Trophoblast cell (in vitro differentiated cells and primary cell): ENCODE data around the gene ZSCAN21.

Source experiments
- DNase-seq, 2 donors: peaks; one replicate each; pipeline ENCODE4 v3.0.0-alpha.2; 2016
- H2AFZ ChIP-seq: 2 replicates; pipeline ENCODE4 v1.6.1; 2013; ENCODE audit warnings: low read length, moderate library complexity, mild to moderate bottlenecking; ENCODE audit not compliant: insufficient read depth, poor library complexity
- H2AK5ac ChIP-seq: 2 replicates; pipeline ENCODE4 v1.6.1; 2013; ENCODE audit warnings: mild to moderate bottlenecking, low read length
- H2BK120ac ChIP-seq: 2 replicates; pipeline ENCODE4 v1.6.1; 2013; ENCODE audit warnings: low read length, mild to moderate bottlenecking, moderate library complexity; ENCODE audit not compliant: insufficient read depth, poor library complexity
- H2BK12ac ChIP-seq: 2 replicates; pipeline ENCODE4 v1.6.1; 2013; ENCODE audit warnings: mild to moderate bottlenecking, low read length, moderate library complexity
- H2BK5ac ChIP-seq: 2 replicates; pipeline ENCODE4 v1.6.1; 2013; ENCODE audit warnings: low read length, low read depth, moderate library complexity, mild to moderate bottlenecking; ENCODE audit not compliant: poor library complexity
- H3K14ac ChIP-seq: 2 replicates; pipeline ENCODE4 v1.6.1; 2013; ENCODE audit warnings: mild to moderate bottlenecking, low read length
- H3K18ac ChIP-seq: 2 replicates; pipeline ENCODE4 v1.6.1; 2013; ENCODE audit warnings: mild to moderate bottlenecking, low read length
- H3K23ac ChIP-seq: 2 replicates; pipeline ENCODE4 v1.6.1; 2013; ENCODE audit warnings: low read length
- H3K27ac ChIP-seq: 2 replicates; pipeline ENCODE4 v1.5.1; 2013; ENCODE audit warnings: low read depth, mild to moderate bottlenecking, inconsistent platforms, low read length, moderate library complexity
- H3K27me3 ChIP-seq: 2 replicates; pipeline ENCODE4 v1.6.1; 2013; ENCODE audit warnings: inconsistent platforms, mild to moderate bottlenecking, low read length, moderate library complexity; ENCODE audit not compliant: insufficient read depth
- H3K36me3 ChIP-seq, 2 experiments: 1 replicate in 1 of 2; 2 replicates in 1 of 2; pipeline ENCODE4 v1.6.1; 2013; ENCODE audit warnings: low read length in 2 of 2, mild to moderate bottlenecking in 2 of 2, moderate library complexity in 1 of 2; ENCODE audit not compliant: insufficient read depth in 2 of 2, control insufficient read depth in 1 of 2
- H3K4ac ChIP-seq: 2 replicates; pipeline ENCODE4 v1.6.1; 2013; ENCODE audit warnings: low read depth, mild to moderate bottlenecking, low read length, moderate library complexity
- H3K4me1 ChIP-seq, 2 experiments: 1 replicate in 1 of 2; 2 replicates in 1 of 2; pipeline ENCODE4 v1.6.1; 2013; ENCODE audit warnings: low read length in 2 of 2, mild to moderate bottlenecking in 2 of 2, moderate library complexity in 1 of 2; ENCODE audit not compliant: insufficient read depth in 2 of 2, control insufficient read depth in 1 of 2
- H3K4me2 ChIP-seq: 2 replicates; pipeline ENCODE4 v1.6.1; 2013; ENCODE audit warnings: inconsistent platforms, mild to moderate bottlenecking, low read length, moderate library complexity
- H3K4me3 ChIP-seq: 2 replicates; pipeline ENCODE4 v1.5.1; 2013; ENCODE audit warnings: mild to moderate bottlenecking, low read depth, low read length, inconsistent platforms
- H3K79me1 ChIP-seq: one replicate; pipeline ENCODE4 v1.6.1; 2013; ENCODE audit warnings: low read length
- H3K79me2 ChIP-seq: 2 replicates; pipeline ENCODE4 v1.6.1; 2013; ENCODE audit warnings: low read length, mild to moderate bottlenecking; ENCODE audit not compliant: control insufficient read depth, insufficient read depth, poor library complexity
- H3K9ac ChIP-seq: 2 replicates; pipeline ENCODE4 v1.6.1; 2013; ENCODE audit warnings: mild to moderate bottlenecking, low read length
- H3K9me3 ChIP-seq: 2 replicates; pipeline ENCODE4 v1.6.1; 2013; ENCODE audit warnings: low read depth, mild to moderate bottlenecking, control low read depth, inconsistent platforms, low read length; ENCODE audit not compliant: insufficient read depth
- H4K12ac ChIP-seq: 2 replicates; pipeline ENCODE4 v1.6.1; 2013; ENCODE audit warnings: low read depth, mild to moderate bottlenecking, low read length, moderate library complexity
- H4K8ac ChIP-seq: 2 replicates; pipeline ENCODE4 v1.6.1; 2013; ENCODE audit warnings: low read depth, mild to moderate bottlenecking, low read length, moderate library complexity
- H4K91ac ChIP-seq: one replicate; pipeline ENCODE4 v1.6.1; 2013; ENCODE audit warnings: low read depth, mild to moderate bottlenecking, low read length, moderate library complexity
- WGBS: extraction: QIAGEN DNeasy Blood & Tissue Kit; methylation state at CpG from one replicate; pipeline ENCODE4 v1.1.7; 2013; ENCODE audit warnings: missing lambda C conversion rate; ENCODE audit not compliant: insufficient read length, insufficient coverage; ENCODE audit errors: extremely low coverage; 5-methylcytosine and 5-hydroxymethylcytosine counted together

The ZSCAN21 gene

GRCh38 chr7:100038326-100038725 is 11.2 kb upstream of the ZSCAN21 start:
- H3K79me1 ChIP-seq, result no peaks in the 10 kb centered on the region
- no peak overlapping the region for H3K18ac ChIP-seq
- H4K12ac ChIP-seq, result no peak overlapping the region
- H4K91ac ChIP-seq, result no peak overlapping the region
- H3K27ac ChIP-seq, result no peak overlapping the region
- DNase-seq, result no peak
- H2BK12ac ChIP-seq, result no peak overlapping the region
- H3K4me2 ChIP-seq, result no peak overlapping the region
- H3K4ac ChIP-seq, result no peak overlapping the region
- no peak overlapping the region for H3K14ac ChIP-seq
- H3K23ac ChIP-seq, result no peak overlapping the region
- H3K36me3 ChIP-seq, result peaks cover 11 to 29% of the 10 kb centered on the region in 2 experiments
- H2AFZ ChIP-seq, result no peak overlapping the region
- H3K9me3 ChIP-seq, result no peaks in the 10 kb centered on the region
- H3K9ac ChIP-seq, result no peak overlapping the region
- H3K27me3 ChIP-seq, result no peaks in the 10 kb centered on the region
- H2BK120ac ChIP-seq, result no peak overlapping the region
- H3K79me2 ChIP-seq, result no peaks in the 10 kb centered on the region
- no peaks in the 10 kb centered on the region for H3K4me1 ChIP-seq
- H3K4me3 ChIP-seq, result no peak overlapping the region
- H2BK5ac ChIP-seq, result no peak overlapping the region
- H4K8ac ChIP-seq, result no peak overlapping the region
- H2AK5ac ChIP-seq, result no peak overlapping the region
- WGBS, result no CpG with 5 or more reads among the region's 7 CpGs

- Histone ChIP-seq H3K79me2 (no peaks in the 10 kb centered on the region), H3K4me2 (no peak overlapping the region), H2BK12ac (no peak overlapping the region), H3K9me3 (no peaks in the 10 kb centered on the region), H4K8ac (no peak overlapping the region), H3K4me1 (no peaks in the 10 kb centered on the region), H2BK120ac (no peak overlapping the region), H4K12ac (no peak overlapping the region), H3K27ac (no peak overlapping the region), H4K91ac (no peak overlapping the region), H2AFZ (no peak overlapping the region), H3K14ac (no peak overlapping the region), H3K36me3 (peaks cover 5 to 11% of the 10 kb centered on the region in 2 experiments), H3K27me3 (no peaks in the 10 kb centered on the region), H3K23ac (no peak overlapping the region), H2AK5ac (no peak overlapping the region), H3K79me1 (no peaks in the 10 kb centered on the region), H2BK5ac (no peak overlapping the region), H3K4ac (no peak overlapping the region), H3K4me3 (no peak overlapping the region), H3K18ac (no peak overlapping the region), H3K9ac (no peak overlapping the region)
- WGBS, result no CpG with 5 or more reads among the region's 7 CpGs
- DNase-seq, result no peak
These were observed 9.0 kb upstream of the ZSCAN21 start for GRCh38 chr7:100040575-100040974.

GRCh38 chr7:100044718-100045117 is 4.9 kb upstream of the ZSCAN21 start:
- Histone ChIP-seq H3K79me1 (peaks cover 5% of the 10 kb centered on the region), H2AFZ (no peak overlapping the region), H4K12ac (no peak overlapping the region), H3K79me2 (peaks cover 4% of the 10 kb centered on the region), H4K8ac (no peak overlapping the region), H3K4me3 (no peak overlapping the region), H3K27ac (no peak overlapping the region), H2BK12ac (no peak overlapping the region), H3K18ac (no peak overlapping the region), H3K36me3 (no peaks in the 10 kb centered on the region), H4K91ac (no peak overlapping the region), H3K4ac (no peak overlapping the region), H3K4me2 (no peak overlapping the region), H3K9me3 (no peaks in the 10 kb centered on the region), H2BK5ac (no peak overlapping the region), H3K9ac (no peak overlapping the region), H3K23ac (no peak overlapping the region), H3K4me1 (peaks cover 3% of the 10 kb centered on the region in 2 experiments), H3K14ac (no peak overlapping the region), H2BK120ac (no peak overlapping the region), H2AK5ac (no peak overlapping the region), H3K27me3 (no peaks in the 10 kb centered on the region)
- peak; percentile 51 to 75 for DNase-seq
- WGBS, result no CpG with 5 or more reads among the region's 6 CpGs

- H3K4me3 ChIP-seq, result no peak overlapping the region
- H3K4ac ChIP-seq, result no peak overlapping the region
- no peak overlapping the region for H2BK5ac ChIP-seq
- peak in 1 of 2 donors; percentile 14 for DNase-seq
- no peaks in the 10 kb centered on the region for H3K9me3 ChIP-seq
- WGBS, result no CpG with 5 or more reads among the region's 4 CpGs
- H3K4me2 ChIP-seq, result no peak overlapping the region
- H3K27me3 ChIP-seq, result no peaks in the 10 kb centered on the region
- H3K18ac ChIP-seq, result no peak overlapping the region
- no peak overlapping the region for H3K27ac ChIP-seq
- no peak overlapping the region for H3K9ac ChIP-seq
- no peak overlapping the region for H3K14ac ChIP-seq
- H3K36me3 ChIP-seq, result peaks cover 2 to 5% of the 10 kb centered on the region in 2 experiments
- H3K79me1 ChIP-seq, result peaks cover 9% of the 10 kb centered on the region
- H3K4me1 ChIP-seq, result peaks cover 7% of the 10 kb centered on the region in 2 experiments
- H2AFZ ChIP-seq, result no peak overlapping the region
- no peak overlapping the region for H2BK12ac ChIP-seq
- no peak overlapping the region for H2BK120ac ChIP-seq
- H4K91ac ChIP-seq, result no peak overlapping the region
- H2AK5ac ChIP-seq, result no peak overlapping the region
- H4K8ac ChIP-seq, result peak overlapping the region; percentile 100
- no peak overlapping the region for H3K23ac ChIP-seq
- H4K12ac ChIP-seq, result no peak overlapping the region
- H3K79me2 ChIP-seq, result peaks cover 6% of the 10 kb centered on the region
These were observed 894 bp upstream of the ZSCAN21 start for GRCh38 chr7:100048680-100049079.
